Nephron (organoid): ENCODE data around the gene CES4A.
"Not testable (repeated sequence)": the region's sequence is repeated elsewhere in the genome, so short reads cannot be mapped to it uniquely, and the experiment has no call there.

Source experiments
- H3K27ac Mint-ChIP-seq, 3 experiments: 2 replicates each; pipeline ENCODE4 v1.8.0; 2020; ENCODE audit warnings: mixed read lengths in 3 of 3, mild to moderate bottlenecking in 2 of 3, moderate library complexity in 1 of 3
- H3K27me3 Mint-ChIP-seq: 2 replicates; pipeline ENCODE4 v1.8.0; 2021; ENCODE audit warnings: low read depth, mild to moderate bottlenecking, moderate library complexity, mixed read lengths
- H3K36me3 Mint-ChIP-seq: 2 replicates; pipeline ENCODE4 v1.8.0; 2020; ENCODE audit warnings: low read depth, mixed read lengths
- H3K4me1 Mint-ChIP-seq: 2 replicates; pipeline ENCODE4 v1.8.0; 2020; ENCODE audit warnings: mixed read lengths
- H3K4me3 Mint-ChIP-seq, 3 experiments: 2 replicates each; pipeline ENCODE4 v1.8.0; 2020; ENCODE audit warnings: mild to moderate bottlenecking in 3 of 3, mixed read lengths in 3 of 3, moderate library complexity in 2 of 3
- H3K9me3 Mint-ChIP-seq: 2 replicates; pipeline ENCODE4 v1.8.0; 2020; ENCODE audit warnings: mixed read lengths
- TF ChIP-seq, protein P1 (sequence below), 3 experiments: fragments of 200-600 bp; sonication (generic); IDR thresholded peaks; one replicate each; pipeline ENCODE4 v1.5.0; 2021; ENCODE audit warnings: antibody characterized with exemption in 3 of 3; ENCODE audit not compliant: unreplicated experiment in 3 of 3

Gene CES4A

DNA sequence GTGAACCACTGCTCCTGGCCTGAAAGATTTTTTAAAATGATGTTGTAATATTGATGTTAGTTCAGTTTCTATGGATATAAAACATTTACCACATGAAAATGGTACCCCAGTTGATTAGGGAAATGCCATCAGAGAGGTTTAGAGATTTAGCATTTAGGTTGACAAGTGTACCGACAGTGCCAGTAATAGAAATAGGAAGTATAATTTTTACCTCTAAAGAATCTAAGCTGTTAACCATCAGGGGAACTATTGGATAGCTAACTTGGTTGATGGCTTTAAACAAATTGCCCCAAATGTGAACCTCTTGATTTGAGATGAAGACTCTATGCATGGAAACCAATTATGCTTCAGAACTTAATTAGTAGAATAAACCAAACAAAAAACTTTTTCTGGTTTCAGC lies 47.0 kb downstream of the CES4A start:
- H3K4me3 Mint-ChIP-seq: no peak overlapping the region
- peak overlapping the region in 1 of 3 experiments; percentile 37 for H3K27ac Mint-ChIP-seq
- H3K9me3 Mint-ChIP-seq: no peaks in the 10 kb centered on the region
- peaks cover 50% of the 10 kb centered on the region for H3K4me1 Mint-ChIP-seq
- TF ChIP-seq, protein P1, sequence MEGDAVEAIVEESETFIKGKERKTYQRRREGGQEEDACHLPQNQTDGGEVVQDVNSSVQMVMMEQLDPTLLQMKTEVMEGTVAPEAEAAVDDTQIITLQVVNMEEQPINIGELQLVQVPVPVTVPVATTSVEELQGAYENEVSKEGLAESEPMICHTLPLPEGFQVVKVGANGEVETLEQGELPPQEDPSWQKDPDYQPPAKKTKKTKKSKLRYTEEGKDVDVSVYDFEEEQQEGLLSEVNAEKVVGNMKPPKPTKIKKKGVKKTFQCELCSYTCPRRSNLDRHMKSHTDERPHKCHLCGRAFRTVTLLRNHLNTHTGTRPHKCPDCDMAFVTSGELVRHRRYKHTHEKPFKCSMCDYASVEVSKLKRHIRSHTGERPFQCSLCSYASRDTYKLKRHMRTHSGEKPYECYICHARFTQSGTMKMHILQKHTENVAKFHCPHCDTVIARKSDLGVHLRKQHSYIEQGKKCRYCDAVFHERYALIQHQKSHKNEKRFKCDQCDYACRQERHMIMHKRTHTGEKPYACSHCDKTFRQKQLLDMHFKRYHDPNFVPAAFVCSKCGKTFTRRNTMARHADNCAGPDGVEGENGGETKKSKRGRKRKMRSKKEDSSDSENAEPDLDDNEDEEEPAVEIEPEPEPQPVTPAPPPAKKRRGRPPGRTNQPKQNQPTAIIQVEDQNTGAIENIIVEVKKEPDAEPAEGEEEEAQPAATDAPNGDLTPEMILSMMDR (IDR thresholded peaks at IDR 0.05; ENCODE audit: unreplicated experiment in 3 of 3): no peak
- peaks cover 39% of the 10 kb centered on the region for H3K36me3 Mint-ChIP-seq
- H3K27me3 Mint-ChIP-seq: no peaks in the 10 kb centered on the region

DNA sequence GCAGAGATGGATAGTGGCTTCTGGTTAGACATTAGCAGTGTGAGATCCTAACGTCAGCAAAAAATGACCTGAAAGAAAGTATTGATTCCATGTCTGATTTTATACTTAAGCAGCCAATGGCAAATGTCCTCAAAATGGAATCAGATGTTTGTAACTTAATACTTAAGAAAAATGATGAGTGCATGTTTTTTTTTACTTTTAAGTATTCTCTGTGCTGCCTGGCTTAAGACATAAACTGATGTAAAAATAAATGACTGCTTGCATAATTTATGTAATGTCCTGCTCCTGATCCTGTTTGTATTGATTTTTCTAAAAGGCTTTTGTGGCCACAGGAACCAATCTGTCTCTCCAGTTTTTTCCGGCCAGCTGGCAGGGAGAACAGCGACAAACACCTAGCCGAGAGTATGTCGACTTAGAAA lies 47.9 kb downstream of the CES4A start:
- Mint-ChIP-seq H3K9me3 (no peaks in the 10 kb centered on the region), H3K27me3 (no peaks in the 10 kb centered on the region), H3K27ac (peak overlapping the region in 2 of 3 experiments; percentile 15 to 35), H3K4me3 (peak overlapping the region in 1 of 3 experiments; percentile 45), H3K36me3 (peaks cover 44% of the 10 kb centered on the region), H3K4me1 (peaks cover 44% of the 10 kb centered on the region)
- TF ChIP-seq, protein P1 (IDR thresholded peaks at IDR 0.05; ENCODE audit: unreplicated experiment in 3 of 3): no peak

DNA sequence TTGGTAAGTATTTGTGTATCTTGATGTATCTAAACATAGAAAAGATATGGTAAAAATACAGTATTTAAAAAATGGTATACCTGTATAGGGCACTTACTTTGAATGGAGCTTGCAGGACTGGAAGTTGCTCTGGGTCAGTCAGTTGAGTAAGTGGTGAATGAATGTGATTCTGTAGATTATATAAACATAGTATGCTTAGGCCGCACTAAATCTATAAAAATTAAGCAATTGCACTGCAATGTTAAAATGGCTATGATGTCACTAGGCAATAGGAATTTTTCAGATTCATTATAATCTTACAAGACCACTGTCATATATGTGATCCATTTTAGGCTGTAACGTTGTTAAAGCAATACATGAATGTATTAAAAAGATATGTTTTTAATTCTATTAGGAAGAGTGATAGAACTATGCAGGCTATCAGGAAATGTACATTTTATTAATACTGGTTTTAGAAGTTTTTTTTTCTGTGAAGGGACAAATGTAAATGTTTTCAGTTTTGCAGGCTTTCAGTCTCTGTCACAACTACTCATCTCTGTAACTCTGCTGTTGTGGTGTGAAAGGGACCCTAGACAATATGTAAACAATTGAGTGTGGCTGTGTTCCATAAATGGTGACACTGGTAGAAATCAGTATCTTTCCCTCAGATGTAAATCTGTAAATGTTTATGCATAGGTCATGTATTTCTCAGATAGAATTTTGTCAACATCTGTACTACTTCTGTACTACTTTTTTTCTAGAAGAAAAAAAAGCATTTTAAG lies 51.1 kb downstream of the CES4A start:
- TF ChIP-seq, protein P1 (IDR thresholded peaks at IDR 0.05; ENCODE audit: unreplicated experiment in 3 of 3): no peak
- peaks cover 29% of the 10 kb centered on the region for H3K4me1 Mint-ChIP-seq
- peak overlapping the region in 2 of 3 experiments; percentile 60 to 64 for H3K27ac Mint-ChIP-seq
- peaks cover 34% of the 10 kb centered on the region for H3K36me3 Mint-ChIP-seq
- H3K4me3 Mint-ChIP-seq: no peak overlapping the region
- no peaks in the 10 kb centered on the region for H3K27me3 Mint-ChIP-seq
- no peaks in the 10 kb centered on the region for H3K9me3 Mint-ChIP-seq

DNA sequence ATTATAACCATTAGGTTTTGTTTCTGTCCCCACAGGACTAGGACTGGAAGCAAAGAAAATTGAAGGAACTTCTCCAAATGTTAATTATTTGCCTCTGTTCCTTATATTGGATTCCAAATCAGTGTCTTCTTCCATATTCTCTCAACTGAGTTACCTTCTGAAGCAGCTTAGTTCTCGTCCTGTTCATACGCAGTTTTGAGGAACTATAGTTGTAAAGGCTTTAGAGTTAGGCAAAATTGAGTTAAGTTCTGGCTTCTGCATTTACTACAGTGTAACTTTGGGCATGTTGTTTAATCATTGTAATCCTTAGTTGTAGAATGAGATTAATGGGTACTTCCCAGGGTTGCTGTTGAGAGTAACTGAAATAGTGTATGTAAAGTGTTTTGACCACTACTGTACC lies 51.8 kb downstream of the CES4A start:
- no peak overlapping the region for H3K4me3 Mint-ChIP-seq
- H3K36me3 Mint-ChIP-seq: peaks cover 31% of the 10 kb centered on the region
- no peaks in the 10 kb centered on the region for H3K27me3 Mint-ChIP-seq
- peaks cover 24% of the 10 kb centered on the region for H3K4me1 Mint-ChIP-seq
- TF ChIP-seq, protein P1 (IDR thresholded peaks at IDR 0.05; ENCODE audit: unreplicated experiment in 3 of 3): no peak
- peak overlapping the region in 2 of 3 experiments; percentile 60 to 64 for H3K27ac Mint-ChIP-seq
- H3K9me3 Mint-ChIP-seq: no peaks in the 10 kb centered on the region

DNA sequence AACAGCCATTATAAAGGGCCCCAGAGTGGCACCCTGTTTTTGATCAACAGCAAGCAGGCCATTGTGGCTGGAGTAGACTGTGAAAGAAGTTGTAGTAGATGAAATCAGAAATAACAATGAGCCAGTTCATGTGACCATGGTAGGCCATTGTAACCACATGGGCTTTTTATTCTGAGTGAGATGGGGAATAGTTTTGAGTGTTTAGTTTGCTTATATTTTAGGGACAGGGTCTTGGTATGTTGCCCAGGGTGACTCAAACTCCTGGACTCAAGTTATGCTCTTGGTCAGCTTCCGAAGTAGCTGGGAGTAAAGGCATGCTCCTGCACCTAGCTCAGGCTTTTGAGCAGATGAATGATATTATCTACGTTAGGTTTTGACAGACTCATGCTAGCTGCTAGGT lies 52.5 kb downstream of the CES4A start:
- Mint-ChIP-seq H3K36me3 (peaks cover 29% of the 10 kb centered on the region), H3K27ac (no peak overlapping the region), H3K4me1 (peaks cover 18% of the 10 kb centered on the region), H3K27me3 (no peaks in the 10 kb centered on the region), H3K9me3 (no peaks in the 10 kb centered on the region), H3K4me3 (no peak overlapping the region)
- TF ChIP-seq, protein P1 (IDR thresholded peaks at IDR 0.05; ENCODE audit: unreplicated experiment in 3 of 3): no peak

DNA sequence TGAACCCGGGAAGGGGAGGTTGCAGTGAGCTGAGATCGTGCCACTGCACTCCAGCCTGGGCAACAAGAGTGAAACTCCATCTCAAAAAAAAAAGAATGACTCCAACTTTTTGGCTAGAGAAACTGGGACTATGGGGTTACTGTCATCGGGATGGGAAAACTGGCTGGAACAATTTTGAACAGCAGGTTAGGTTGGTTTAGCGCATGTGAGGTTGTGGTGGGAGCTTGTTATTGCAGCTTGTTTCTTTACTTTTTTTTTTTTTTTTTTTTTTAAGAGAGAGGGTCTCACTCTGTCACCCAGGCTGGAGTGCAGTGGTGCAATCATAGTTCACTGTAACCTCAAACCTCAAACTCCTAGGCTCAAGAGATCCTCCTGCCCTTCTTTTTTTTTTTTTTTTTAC lies 53.1 kb downstream of the CES4A start:
- H3K4me3 Mint-ChIP-seq, H3K27me3 Mint-ChIP-seq, H3K9me3 Mint-ChIP-seq, H3K27ac Mint-ChIP-seq: not testable (repeated sequence)
- Mint-ChIP-seq H3K4me1 (peaks cover 12% of the 10 kb centered on the region), H3K36me3 (peaks cover 29% of the 10 kb centered on the region)
